Stomach (tissue), 9 donors: ENCODE data around the gene F2R. TPM values are rescaled to one million over a fixed set of nuclear protein-coding genes. Genes with fewer than 3 reads are reported as not detected.
"Not testable (repeated sequence)": the region's sequence is repeated elsewhere in the genome, so short reads cannot be mapped to it uniquely, and the experiment has no call there.

Experiments
- DNase-seq, 2 donors: peaks; one replicate each; pipeline versions ENCODE4 v3.0.0 to v3.0.0-alpha.2; 2013 to 2019
- H3K27ac ChIP-seq, 5 donors: fragments of 200-600 bp in 4 of 5; sonication (generic) in 4 of 5; one replicate each; pipeline ENCODE4 v1.5.1; 2013 to 2019; ENCODE audit warnings: mild to moderate bottlenecking in 1 of 5, moderate library complexity in 1 of 5
- H3K27me3 ChIP-seq, 3 donors: fragments of 200-600 bp; sonication (generic); one replicate each; pipeline ENCODE4 v1.5.1; 2017 to 2019; ENCODE audit warnings: mixed run types in 1 of 3
- H3K36me3 ChIP-seq, 4 donors: fragments of 200-600 bp; sonication (generic); 1 replicate in 3 of 4; 2 replicates in 1 of 4; pipeline ENCODE4 v1.5.1; 2016 to 2019
- H3K4me1 ChIP-seq, 4 donors: fragments of 200-600 bp; sonication (generic); one replicate each; pipeline ENCODE4 v1.5.1; 2016 to 2019
- H3K4me3 ChIP-seq, 4 donors: fragments of 200-600 bp; sonication (generic) in 3 of 4; one replicate each; pipeline ENCODE4 v1.5.1; 2016 to 2019; ENCODE audit warnings: mild to moderate bottlenecking in 1 of 4
- H3K9me3 ChIP-seq, 4 donors: fragments of 200-600 bp; sonication (generic); one replicate each; pipeline ENCODE4 v1.5.1; 2016 to 2019
- EP300 ChIP-seq: sonication (generic); formaldehyde crosslinking; IDR thresholded peaks from one replicate; pipeline ENCODE4 v1.6.1; 2017; ENCODE audit warnings: antibody characterized with exemption
- POLR2A ChIP-seq, 4 donors: fragments of 450-650 bp; IDR thresholded peaks; one replicate each; pipeline ENCODE4 v1.6.1; 2016; ENCODE audit warnings: antibody characterized with exemption in 4 of 4, control low read depth in 2 of 4, mild to moderate bottlenecking in 1 of 4, moderate library complexity in 1 of 4
- POLR2AphosphoS5 ChIP-seq, 3 donors: sonication (generic); formaldehyde crosslinking; IDR thresholded peaks; one replicate each; pipeline ENCODE4 v1.6.1; 2016; ENCODE audit warnings: antibody characterized with exemption in 3 of 3
- WGBS, 5 donors: extraction: QIAGEN DNeasy Blood & Tissue Kit in 3 of 5; methylation state at CpG; one replicate each; pipeline versions ENCODE4 v1.1.5 to v1.1.7; 2013 to 2018; 5-methylcytosine and 5-hydroxymethylcytosine counted together
- intact Hi-C: fragments of 100-400 bp; cut with DNase I; formaldehyde crosslinking; loops from one replicate; pipeline ENCODE4 v1.15.1; 2023; ENCODE audit warnings: low total_unique reads
- polyA plus RNA-seq, 3 donors: library from polyadenylated mRNA; stranded (reverse); fragments of 200-250 nt; gene quantifications; one replicate each; pipeline ENCODE4 v1.2.3, GENCODE V29; 2013
- total RNA-seq, 5 donors: library from RNA; depleted of rRNA; stranded (reverse); fragments of >200 nt; gene quantifications; one replicate each; pipeline versions ENCODE4 v1.1.0 to v1.2.3, GENCODE V29; 2014 to 2016
- TF ChIP-seq, protein P1 (sequence below), 7 experiments: fragments of 450-650 bp in 4 of 7; fragments of 200-600 bp in 3 of 7; sonication (generic) in 3 of 7; IDR thresholded peaks; one replicate each; pipeline ENCODE4 v1.5.1; 2016 to 2019; ENCODE audit warnings: antibody characterized with exemption in 7 of 7, control low read depth in 2 of 7, mild to moderate bottlenecking in 1 of 7
- donor health status: healthy with polysubstance abuse.
- donor health status: Bipolar disorder and iron deficiency.
- donor health status: healthy.

F2R gene
- total and polyA plus RNA-seq, 8 donors = 1.4 to 16.2 (median 5.8) TPM; not detected in 1

DNA sequence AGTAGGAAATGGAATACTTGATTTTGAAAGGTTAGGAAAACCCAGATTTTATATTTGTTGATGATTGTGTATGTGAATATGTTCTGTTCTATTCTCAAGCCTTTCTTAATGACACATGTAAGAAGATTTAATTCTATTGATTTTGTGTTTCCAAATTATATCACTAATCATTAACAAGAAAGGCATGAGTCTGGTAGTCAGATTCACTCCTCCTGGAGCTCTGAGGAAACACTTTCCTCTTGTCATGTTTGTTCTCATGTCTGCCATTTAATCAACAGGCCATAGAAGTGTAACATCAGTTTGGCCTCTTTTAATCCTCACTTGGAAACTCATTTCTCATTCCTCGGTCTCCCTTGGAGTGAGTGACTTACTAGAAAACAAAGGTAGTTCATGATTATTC is 40.6 kb upstream of the F2R start:
- Histone ChIP-seq H3K27ac (no peak overlapping the region), H3K27me3 (no peaks in the 10 kb centered on the region), H3K36me3 (peaks cover 0 to 69% (median 58%) of the 10 kb centered on the region in 4 donors), H3K4me3 (no peak overlapping the region), H3K9me3 (no peaks in the 10 kb centered on the region), H3K4me1 (no peaks in the 10 kb centered on the region)
- DNase-seq = no peak
- 84 to 100% (median 90%) methylated on average over 1 of the region's 1 CpG for WGBS, 5 donors
- intact Hi-C loops = no loop called here
- TF ChIP-seq POLR2AphosphoS5 (IDR thresholded peaks at IDR 0.05) = no peak
- TF ChIP-seq POLR2A (IDR thresholded peaks at IDR 0.05) = no peak
- TF ChIP-seq, protein P1, sequence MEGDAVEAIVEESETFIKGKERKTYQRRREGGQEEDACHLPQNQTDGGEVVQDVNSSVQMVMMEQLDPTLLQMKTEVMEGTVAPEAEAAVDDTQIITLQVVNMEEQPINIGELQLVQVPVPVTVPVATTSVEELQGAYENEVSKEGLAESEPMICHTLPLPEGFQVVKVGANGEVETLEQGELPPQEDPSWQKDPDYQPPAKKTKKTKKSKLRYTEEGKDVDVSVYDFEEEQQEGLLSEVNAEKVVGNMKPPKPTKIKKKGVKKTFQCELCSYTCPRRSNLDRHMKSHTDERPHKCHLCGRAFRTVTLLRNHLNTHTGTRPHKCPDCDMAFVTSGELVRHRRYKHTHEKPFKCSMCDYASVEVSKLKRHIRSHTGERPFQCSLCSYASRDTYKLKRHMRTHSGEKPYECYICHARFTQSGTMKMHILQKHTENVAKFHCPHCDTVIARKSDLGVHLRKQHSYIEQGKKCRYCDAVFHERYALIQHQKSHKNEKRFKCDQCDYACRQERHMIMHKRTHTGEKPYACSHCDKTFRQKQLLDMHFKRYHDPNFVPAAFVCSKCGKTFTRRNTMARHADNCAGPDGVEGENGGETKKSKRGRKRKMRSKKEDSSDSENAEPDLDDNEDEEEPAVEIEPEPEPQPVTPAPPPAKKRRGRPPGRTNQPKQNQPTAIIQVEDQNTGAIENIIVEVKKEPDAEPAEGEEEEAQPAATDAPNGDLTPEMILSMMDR (IDR thresholded peaks at IDR 0.05) = no peak
- TF ChIP-seq EP300 = no peak

- DNase-seq = no peak
- TF ChIP-seq EP300 = no peak
- TF ChIP-seq POLR2AphosphoS5 (IDR thresholded peaks at IDR 0.05) = no peak
- TF ChIP-seq, protein P1 (IDR thresholded peaks at IDR 0.05) = no peak
- no peak for TF ChIP-seq POLR2A (IDR thresholded peaks at IDR 0.05)
- Histone ChIP-seq H3K9me3 (no peaks in the 10 kb centered on the region), H3K4me3 (no peak overlapping the region), H3K36me3 (peaks cover 0 to 49% (median 39%) of the 10 kb centered on the region in 4 donors), H3K27ac (no peak overlapping the region), H3K4me1 (peaks cover 0 to 6% (median 5%) of the 10 kb centered on the region in 4 donors), H3K27me3 (no peaks in the 10 kb centered on the region)
- intact Hi-C loops = no loop called here
- WGBS, 5 donors = 90 to 95% (median 94%) methylated on average over 8 of the region's 8 CpGs
Measured at GRCh38 chr5:76677849-76678472, 38.0 kb upstream of the F2R start.

DNA sequence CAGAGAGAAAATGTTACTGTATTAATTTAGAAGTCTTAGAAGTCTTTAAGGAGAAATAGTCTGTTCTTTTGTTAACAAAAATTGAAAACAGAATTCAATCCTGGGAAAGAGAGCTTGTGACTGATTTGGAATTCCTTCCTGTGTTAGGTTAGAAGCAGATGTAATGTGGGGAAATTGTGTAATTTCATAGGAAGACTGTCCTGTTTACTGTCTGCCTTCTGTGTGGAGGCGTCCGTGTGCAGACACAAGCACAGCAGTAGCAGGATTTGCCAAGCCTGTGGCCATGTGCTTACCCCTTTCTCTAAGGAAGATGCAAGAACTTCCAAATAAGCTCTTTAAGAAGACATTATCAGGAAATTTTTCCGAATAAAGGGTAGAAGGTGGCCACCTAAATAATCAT is 36.7 kb upstream of the F2R start:
- Histone ChIP-seq H3K4me3 (no peak overlapping the region), H3K27me3 (no peaks in the 10 kb centered on the region), H3K4me1 (peaks cover 0 to 6% (median 5%) of the 10 kb centered on the region in 4 donors), H3K9me3 (no peaks in the 10 kb centered on the region), H3K36me3 (peaks cover 0 to 46% (median 32%) of the 10 kb centered on the region in 4 donors), H3K27ac (peak overlapping the region in 1 of 5 donors; percentile 24)
- WGBS, 5 donors = 68 to 75% (median 74%) methylated on average over 3 of the region's 3 CpGs
- TF ChIP-seq, protein P1 (IDR thresholded peaks at IDR 0.05) = no peak
- TF ChIP-seq POLR2A (IDR thresholded peaks at IDR 0.05) = no peak
- TF ChIP-seq POLR2AphosphoS5 (IDR thresholded peaks at IDR 0.05) = no peak
- intact Hi-C loops = no loop called here
- peak in 1 of 2 donors; percentile 35 for DNase-seq

DNA sequence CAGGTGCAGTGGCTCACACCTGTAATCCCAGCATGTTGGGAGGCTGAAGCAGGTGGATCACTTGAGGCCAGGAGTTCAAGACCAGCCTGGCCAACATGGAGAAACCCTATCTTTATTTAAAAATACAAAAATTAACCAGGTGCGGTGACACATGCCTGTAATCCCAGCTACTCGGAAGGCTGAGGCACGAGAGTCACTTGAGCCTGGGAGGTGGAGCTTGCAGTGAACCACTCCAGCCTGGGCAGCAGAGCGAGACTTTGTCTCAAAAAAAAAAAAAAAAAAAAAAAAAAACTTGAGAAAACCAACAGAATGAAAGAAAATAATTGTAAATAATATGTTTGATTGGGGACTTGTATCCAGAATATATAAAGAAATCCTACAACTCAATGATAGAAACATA is 35.1 kb upstream of the F2R start:
- H3K9me3 ChIP-seq, intact Hi-C loops, H3K27me3 ChIP-seq, DNase-seq, H3K27ac ChIP-seq, H3K4me1 ChIP-seq, H3K4me3 ChIP-seq: not testable (repeated sequence)
- H3K36me3 ChIP-seq = peaks cover 0 to 49% (median 28%) of the 10 kb centered on the region in 4 donors
- WGBS, 5 donors = 84 to 97% (median 95%) methylated on average over 4 of the region's 4 CpGs

- no peaks in the 10 kb centered on the region for H3K27me3 ChIP-seq
- no peak for TF ChIP-seq EP300
- no peak for TF ChIP-seq POLR2AphosphoS5 (IDR thresholded peaks at IDR 0.05)
- no peak for TF ChIP-seq POLR2A (IDR thresholded peaks at IDR 0.05)
- TF ChIP-seq, protein P1 (IDR thresholded peaks at IDR 0.05) = no peak
- no peak overlapping the region for H3K27ac ChIP-seq
- intact Hi-C loops = no loop called here
- DNase-seq = no peak
- peaks cover 0 to 6% (median 5%) of the 10 kb centered on the region in 4 donors for H3K4me1 ChIP-seq
- WGBS, 5 donors = 59 to 79% (median 74%) methylated on average over 4 of the region's 4 CpGs
- peaks cover 0 to 48% (median 27%) of the 10 kb centered on the region in 4 donors for H3K36me3 ChIP-seq
- H3K9me3 ChIP-seq = no peaks in the 10 kb centered on the region
- H3K4me3 ChIP-seq = no peak overlapping the region
Measured at GRCh38 chr5:76681287-76681686, 34.6 kb upstream of the F2R start.
